Lower leg skin (tissue), 4 donors: Measurements from ENCODE around the gene TRAPPC14. TPM values are rescaled to one million over a fixed set of nuclear protein-coding genes. Genes with fewer than 3 reads are reported as not detected.

Experiments used
- DNase-seq, 2 donors: peaks; one replicate each; pipeline ENCODE4 v3.0.0-alpha.2; 2019; ENCODE audit warnings: low spot score in 2 of 2
- H3K4me3 ChIP-seq: fragments of 200-600 bp; sonication (generic); 2 replicates; pipeline ENCODE4 v1.5.1; 2017; ENCODE audit warnings: mild to moderate bottlenecking, low read depth; ENCODE audit not compliant: poor library complexity, severe bottlenecking
- CTCF ChIP-seq, 3 donors: fragments of 450-650 bp; IDR thresholded peaks; one replicate each; pipeline ENCODE4 v1.5.1; 2016; ENCODE audit warnings: antibody characterized with exemption in 3 of 3, mild to moderate bottlenecking in 3 of 3, moderate library complexity in 2 of 3
- POLR2A ChIP-seq, 2 donors: fragments of 450-650 bp; IDR thresholded peaks; one replicate each; pipeline ENCODE4 v1.6.1; 2016 to 2017; ENCODE audit warnings: antibody characterized with exemption in 2 of 2, mild to moderate bottlenecking in 1 of 2, moderate library complexity in 1 of 2
- WGBS, 2 donors: methylation state at CpG; one replicate each; pipeline ENCODE4 v1.1.5; 2018; 5-methylcytosine and 5-hydroxymethylcytosine counted together
- intact Hi-C: fragments of 100-400 bp; cut with DNase I; formaldehyde crosslinking; loops from one replicate; pipeline ENCODE4 v1.15.0; 2023; ENCODE audit warnings: low total_unique reads
- microRNA-seq, 2 donors: library from miRNA; unstranded; fragments of <30 nt; microRNA quantifications; one replicate each; pipeline ENCODE4, GENCODE V29; 2016; ENCODE audit warnings: borderline replicate concordance in 2 of 2, borderline number of aligned reads in 1 of 2
- total RNA-seq, 4 donors: library from RNA; depleted of rRNA; stranded (reverse); fragments of >200 nt; gene quantifications; one replicate each; pipeline ENCODE4 v1.1.0, GENCODE V29; 2016

TRAPPC14 gene
- total RNA-seq, 4 donors from 2014 or later: 20.8 to 46.5 (median 25.2) TPM

- DNase-seq: no peak
- 93 to 94% methylated on average over 4 of the region's 4 CpGs for WGBS, 2 donors
- intact Hi-C loops: no loop called here
- no peak overlapping the region for H3K4me3 ChIP-seq
- TF ChIP-seq CTCF (IDR thresholded peaks at IDR 0.05) (no peak), POLR2A (IDR thresholded peaks at IDR 0.05) (no peak)
Observed at GRCh38 chr7:100105534-100105933, 53.0 kb downstream of the TRAPPC14 start.

Small RNA genes lying within 50 kb of the gene (microRNA-seq; reads per million reads assigned to microRNA genes)
- 0 reads per million in 2 donors for gene MIR4658

Other genes with a start within 250 kb of the TRAPPC14 start
- 10 to 100 TPM; 48.4 to 60.0 (median 57.9) TPM for gene TRIM4, start 239.2 kb downstream of the TRAPPC14 start, total RNA-seq
- gene GJC3, start 229.1 kb downstream of the TRAPPC14 start, total RNA-seq: 1 to 10 TPM in 3 of 4 donors, under 1 TPM in 1; 0.25 to 3.4 (median 1.5) TPM
- gene AZGP1, start 182.7 kb downstream of the TRAPPC14 start, total RNA-seq: 1,000 to 10,000 TPM in 2 of 4 donors, 100 to 1,000 TPM in 2; 519 to 1,357 (median 824) TPM
- 10 to 100 TPM; 35.0 to 65.2 (median 50.4) TPM for gene ZKSCAN1, start 143.1 kb downstream of the TRAPPC14 start, total RNA-seq
- 10 to 100 TPM; 13.2 to 25.5 (median 21.4) TPM for gene ZSCAN21, start 108.9 kb downstream of the TRAPPC14 start, total RNA-seq
- 10 to 100 TPM; 16.4 to 25.9 (median 20.8) TPM for gene ZNF3, start 77.0 kb downstream of the TRAPPC14 start, total RNA-seq
- 10 to 100 TPM; 22.3 to 42.7 (median 30.0) TPM for gene COPS6, start 69.8 kb downstream of the TRAPPC14 start, total RNA-seq
- gene MCM7, start 57.3 kb downstream of the TRAPPC14 start, total RNA-seq: 10 to 100 TPM; 41.5 to 52.2 (median 50.4) TPM
- 10 to 100 TPM; 18.6 to 24.6 (median 21.0) TPM for gene AP4M1, start 57.1 kb downstream of the TRAPPC14 start, total RNA-seq
- 10 to 100 TPM; 37.1 to 74.3 (median 42.1) TPM for gene TAF6, start 39.4 kb downstream of the TRAPPC14 start, total RNA-seq
- gene CNPY4, start 39.1 kb downstream of the TRAPPC14 start, total RNA-seq: 1 to 10 TPM; 3.8 to 8.4 (median 6.5) TPM
- gene MBLAC1, start 31.8 kb downstream of the TRAPPC14 start, total RNA-seq: 1 to 10 TPM; 1.6 to 8.7 (median 6.0) TPM
- gene LAMTOR4, start 9.8 kb downstream of the TRAPPC14 start, total RNA-seq: 100 to 1,000 TPM; 601 to 803 (median 717) TPM
- gene GAL3ST4, start 9.9 kb upstream of the TRAPPC14 start, total RNA-seq: 10 to 100 TPM; 25.3 to 36.1 (median 27.2) TPM
- gene GPC2, start 18.7 kb upstream of the TRAPPC14 start, total RNA-seq: 10 to 100 TPM in 3 of 4 donors, 1 to 10 TPM in 1; 7.3 to 27.4 (median 11.8) TPM
- gene STAG3, start 19.2 kb upstream of the TRAPPC14 start, total RNA-seq: 1 to 10 TPM in 2 of 4 donors, under 1 TPM in 2; 0.34 to 1.8 (median 1.0) TPM
- under 1 TPM in 2 of 4 donors, not detected in 2; 0.13 to 0.51 TPM for gene PVRIG, start 61.2 kb upstream of the TRAPPC14 start, total RNA-seq
- gene SPDYE3, start 149.0 kb upstream of the TRAPPC14 start, total RNA-seq: not detected
- gene PILRB, start 199.4 kb upstream of the TRAPPC14 start, total RNA-seq: 10 to 100 TPM; 33.3 to 86.8 (median 47.3) TPM
- 1 to 10 TPM; 2.2 to 4.6 (median 3.4) TPM for gene PILRA, start 214.8 kb upstream of the TRAPPC14 start, total RNA-seq